NCI-H2107 (cell line): ENCODE data around the gene UNC80.

Experiments
- DNase-seq: peaks from one replicate; lab custom pipeline; 2025; lab: John Stamatoyannopoulos, UW

UNC80 gene

DNA sequence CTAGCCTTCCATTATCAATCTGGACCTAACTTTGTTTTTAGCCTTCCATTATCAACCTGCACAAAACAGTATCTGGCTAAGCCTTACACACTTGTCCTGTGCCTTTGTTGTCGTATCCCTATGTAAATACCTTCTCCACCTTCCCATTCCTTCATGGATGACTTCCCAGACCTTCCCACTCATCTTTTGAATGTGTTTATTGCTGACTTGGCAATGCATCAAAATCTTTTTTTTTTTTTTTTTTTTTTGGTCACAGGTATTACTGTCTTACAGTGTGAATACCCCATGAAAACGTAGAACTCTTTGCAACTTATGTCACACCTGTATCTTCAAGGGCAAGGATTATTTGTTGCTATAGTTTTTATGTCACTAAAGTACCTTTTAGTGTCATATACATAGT, 256.5 kb downstream of the UNC80 start:
- peak; percentile 15 for DNase-seq

DNA sequence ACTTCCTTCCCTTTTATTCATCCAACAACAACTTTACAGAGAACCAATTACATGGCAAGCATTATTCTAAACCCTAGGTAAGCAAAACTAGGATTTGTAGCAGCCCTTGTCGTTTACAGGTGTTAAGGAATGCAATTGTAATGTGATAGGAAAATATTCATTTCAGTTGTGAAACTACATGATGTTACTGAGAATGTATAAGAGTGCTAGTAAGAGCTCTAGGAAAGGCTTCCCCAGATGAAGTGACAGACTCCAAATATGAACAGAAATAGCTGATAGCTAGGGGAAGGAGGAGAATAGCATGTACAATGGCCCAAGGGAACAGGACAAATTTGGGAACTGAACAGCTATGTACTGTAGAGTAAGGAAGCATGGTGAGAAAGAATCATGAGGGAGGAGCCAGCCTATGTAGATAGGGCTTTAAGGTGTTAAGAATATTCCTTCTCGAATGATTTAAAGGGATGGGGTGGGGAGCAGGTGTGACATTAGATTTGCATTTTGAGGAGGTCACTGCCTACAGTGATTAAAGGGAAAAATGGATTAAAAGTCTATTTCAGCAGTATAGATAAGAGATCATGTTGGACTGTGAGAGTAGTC, 262.6 kb downstream of the UNC80 start:
- no peak for DNase-seq

DNA sequence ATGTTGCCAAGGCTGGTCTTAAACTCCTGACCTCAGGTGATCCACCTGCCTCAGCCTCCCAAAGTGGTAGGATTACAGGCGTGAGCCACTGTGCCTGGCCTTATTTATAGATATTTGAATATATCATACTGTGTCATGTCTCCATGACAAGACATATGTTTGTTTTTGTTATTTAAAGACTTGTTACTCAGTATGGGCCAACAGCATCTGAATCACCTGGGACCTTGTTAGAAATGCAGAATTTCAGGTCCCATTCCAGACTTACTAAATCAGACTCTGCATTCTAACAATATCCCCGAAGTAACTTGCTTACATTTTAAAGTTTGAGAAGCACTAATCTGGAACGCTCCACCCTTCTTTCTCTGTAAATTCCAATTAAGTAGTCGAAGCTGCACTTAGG, 264.0 kb downstream of the UNC80 start:
- DNase-seq, result no peak

- no peak for DNase-seq
Observed at GRCh38 chr2:210038078-210038477, 266.4 kb downstream of the UNC80 start.

- no peak for DNase-seq
Observed at GRCh38 chr2:210046851-210047500, 275.3 kb downstream of the UNC80 start.
